Neutrophil (primary cell): ENCODE results near the gene NTNG1.

Experiments
- H3K27ac ChIP-seq: fragments of 200-600 bp; sonication (generic); 2 replicates; pipeline ENCODE4 v1.5.1; 2016; ENCODE audit warnings: mild to moderate bottlenecking, moderate library complexity
- H3K27me3 ChIP-seq: fragments of 200-600 bp; sonication (generic); 2 replicates; pipeline ENCODE4 v1.6.0; 2016; ENCODE audit warnings: mild to moderate bottlenecking
- H3K36me3 ChIP-seq: fragments of 200-600 bp; sonication (generic); 2 replicates; pipeline ENCODE4 v1.5.1; 2017
- H3K4me1 ChIP-seq, 2 experiments: fragments of 200-600 bp in 1 of 2; sonication (generic) in 1 of 2; 1 replicate in 1 of 2; 2 replicates in 1 of 2; pipeline versions ENCODE4 v1.5.1 to v1.6.1; 2013 to 2016; ENCODE audit warnings: low read depth in 1 of 2, low read length in 1 of 2, mild to moderate bottlenecking in 1 of 2, moderate library complexity in 1 of 2; ENCODE audit not compliant: control insufficient read depth in 1 of 2, insufficient read depth in 1 of 2
- H3K4me3 ChIP-seq, 2 experiments: fragments of 200-600 bp in 1 of 2; sonication (generic) in 1 of 2; 1 replicate in 1 of 2; 2 replicates in 1 of 2; pipeline ENCODE4 v1.5.1; 2013 to 2016; ENCODE audit warnings: low read depth in 1 of 2, low read length in 1 of 2, mild to moderate bottlenecking in 1 of 2, moderate library complexity in 1 of 2
- H3K9me3 ChIP-seq: fragments of 200-600 bp; sonication (generic); 2 replicates; pipeline ENCODE4 v1.5.1; 2016
- TF ChIP-seq, protein P1 (sequence below): fragments of 200-600 bp; sonication (generic); IDR thresholded peaks from 2 replicates; pipeline ENCODE4 v1.5.1; 2016; ENCODE audit warnings: antibody characterized with exemption

NTNG1 gene

DNA sequence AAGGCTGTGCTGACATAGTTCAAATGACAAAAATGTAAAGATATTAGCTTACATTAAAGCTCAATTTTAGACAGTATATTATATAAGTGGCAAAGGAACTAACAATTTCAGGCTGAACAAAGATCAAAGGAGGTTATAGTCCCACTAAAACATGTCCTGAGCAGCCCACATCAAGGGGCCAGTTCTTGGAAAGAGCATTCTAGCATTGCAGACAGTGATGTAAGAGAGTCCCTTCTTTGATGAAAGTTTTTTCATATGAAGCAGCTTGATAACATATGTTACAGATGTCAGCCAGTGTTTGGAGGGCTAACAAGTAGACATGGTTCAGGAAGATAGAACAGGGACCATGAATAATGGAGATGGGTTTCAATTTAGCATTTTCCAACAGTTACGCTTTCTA is 301.7 kb downstream of the NTNG1 start:
- TF ChIP-seq, protein P1, sequence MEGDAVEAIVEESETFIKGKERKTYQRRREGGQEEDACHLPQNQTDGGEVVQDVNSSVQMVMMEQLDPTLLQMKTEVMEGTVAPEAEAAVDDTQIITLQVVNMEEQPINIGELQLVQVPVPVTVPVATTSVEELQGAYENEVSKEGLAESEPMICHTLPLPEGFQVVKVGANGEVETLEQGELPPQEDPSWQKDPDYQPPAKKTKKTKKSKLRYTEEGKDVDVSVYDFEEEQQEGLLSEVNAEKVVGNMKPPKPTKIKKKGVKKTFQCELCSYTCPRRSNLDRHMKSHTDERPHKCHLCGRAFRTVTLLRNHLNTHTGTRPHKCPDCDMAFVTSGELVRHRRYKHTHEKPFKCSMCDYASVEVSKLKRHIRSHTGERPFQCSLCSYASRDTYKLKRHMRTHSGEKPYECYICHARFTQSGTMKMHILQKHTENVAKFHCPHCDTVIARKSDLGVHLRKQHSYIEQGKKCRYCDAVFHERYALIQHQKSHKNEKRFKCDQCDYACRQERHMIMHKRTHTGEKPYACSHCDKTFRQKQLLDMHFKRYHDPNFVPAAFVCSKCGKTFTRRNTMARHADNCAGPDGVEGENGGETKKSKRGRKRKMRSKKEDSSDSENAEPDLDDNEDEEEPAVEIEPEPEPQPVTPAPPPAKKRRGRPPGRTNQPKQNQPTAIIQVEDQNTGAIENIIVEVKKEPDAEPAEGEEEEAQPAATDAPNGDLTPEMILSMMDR, result no peak
- H3K27ac ChIP-seq, result no peak overlapping the region
- H3K27me3 ChIP-seq, result no peaks in the 10 kb centered on the region
- no peak overlapping the region for H3K4me3 ChIP-seq
- no peaks in the 10 kb centered on the region for H3K9me3 ChIP-seq
- H3K36me3 ChIP-seq, result no peaks in the 10 kb centered on the region
- no peaks in the 10 kb centered on the region for H3K4me1 ChIP-seq

DNA sequence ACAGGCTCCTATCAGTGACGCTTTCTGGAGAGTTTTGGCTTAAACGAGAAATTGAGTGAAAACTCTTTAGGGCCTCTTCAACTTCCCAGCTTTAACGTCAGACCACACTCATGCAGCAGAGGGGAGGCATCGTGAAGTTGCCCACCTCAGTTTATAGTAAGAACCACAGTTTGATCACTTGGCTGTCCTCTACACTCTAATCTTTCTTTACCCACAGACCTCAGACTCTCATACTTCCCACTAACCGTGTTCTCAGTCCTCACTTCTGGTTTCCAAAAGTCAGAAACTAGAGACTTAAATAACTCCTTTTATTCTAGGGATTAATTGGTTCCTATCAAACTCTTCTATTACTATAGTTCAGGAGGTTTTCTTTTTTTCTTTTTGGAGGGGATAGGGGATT is 302.2 kb downstream of the NTNG1 start:
- Histone ChIP-seq H3K4me1 (no peaks in the 10 kb centered on the region), H3K36me3 (no peaks in the 10 kb centered on the region), H3K4me3 (no peak overlapping the region), H3K9me3 (no peaks in the 10 kb centered on the region), H3K27ac (no peak overlapping the region), H3K27me3 (no peaks in the 10 kb centered on the region)
- TF ChIP-seq, protein P1, result no peak

DNA sequence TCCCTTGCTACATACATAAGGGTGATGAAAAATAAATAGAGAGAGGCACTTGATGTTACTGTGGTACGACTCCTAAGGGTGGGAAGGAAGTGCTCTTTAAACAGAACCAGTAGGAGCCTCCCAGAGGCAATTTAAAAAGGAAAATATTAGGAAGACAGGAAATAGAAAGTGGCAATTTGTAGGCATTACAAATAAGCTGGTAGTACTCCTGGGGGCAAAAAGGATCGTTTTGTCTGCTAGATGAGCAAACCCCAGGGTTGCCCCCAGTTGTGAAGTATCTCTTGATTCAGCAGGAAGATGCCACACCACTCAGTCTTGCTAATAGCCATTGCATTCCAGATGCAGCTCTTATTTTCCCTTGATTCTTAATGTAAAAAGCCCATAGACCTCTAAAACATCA is 303.0 kb downstream of the NTNG1 start:
- TF ChIP-seq, protein P1, result no peak
- H3K4me3 ChIP-seq, result no peak overlapping the region
- H3K9me3 ChIP-seq, result no peaks in the 10 kb centered on the region
- no peaks in the 10 kb centered on the region for H3K4me1 ChIP-seq
- H3K36me3 ChIP-seq, result no peaks in the 10 kb centered on the region
- H3K27me3 ChIP-seq, result no peaks in the 10 kb centered on the region
- H3K27ac ChIP-seq, result no peak overlapping the region

DNA sequence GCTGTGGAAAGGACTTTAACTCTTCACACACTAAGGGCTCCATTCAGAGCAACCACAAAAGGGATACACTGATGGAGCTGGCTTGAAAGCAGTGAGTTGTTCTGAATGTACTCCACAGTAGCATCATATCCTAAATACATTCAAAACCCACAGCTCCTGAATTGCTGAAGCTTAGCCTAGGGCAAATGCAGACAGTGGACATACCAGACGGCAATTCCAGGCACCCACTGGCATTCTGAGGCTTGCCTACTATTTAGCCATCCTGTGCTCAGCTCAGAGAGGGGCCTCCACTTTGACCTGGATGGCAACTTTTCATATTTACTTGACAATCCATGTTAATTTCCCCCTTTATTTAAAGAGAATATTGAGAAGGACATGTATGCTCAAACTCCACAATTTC is 303.5 kb downstream of the NTNG1 start:
- Histone ChIP-seq H3K4me3 (no peak overlapping the region), H3K4me1 (no peaks in the 10 kb centered on the region), H3K36me3 (no peaks in the 10 kb centered on the region), H3K27me3 (no peaks in the 10 kb centered on the region), H3K27ac (no peak overlapping the region), H3K9me3 (no peaks in the 10 kb centered on the region)
- TF ChIP-seq, protein P1, result no peak

DNA sequence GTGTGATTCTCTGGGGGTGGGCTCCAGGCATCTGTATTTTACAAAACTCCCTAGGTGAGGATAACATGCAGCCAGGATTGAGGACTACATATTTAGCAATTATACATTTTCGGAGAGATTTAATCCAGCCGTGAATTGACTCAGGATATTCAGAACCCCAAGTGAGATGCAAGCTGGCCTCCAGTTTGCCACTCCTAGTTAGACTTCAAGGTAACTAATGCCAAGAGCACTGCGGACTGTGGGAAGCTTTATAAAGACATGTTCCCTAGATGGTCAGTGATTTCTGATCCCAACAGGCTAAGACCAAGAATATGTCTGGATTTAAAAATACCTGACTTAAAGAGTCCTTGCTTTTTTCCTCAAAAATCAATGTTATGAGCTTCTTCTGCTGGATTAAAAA is 308.5 kb downstream of the NTNG1 start:
- TF ChIP-seq, protein P1, result no peak
- Histone ChIP-seq H3K4me1 (no peaks in the 10 kb centered on the region), H3K27ac (no peak overlapping the region), H3K27me3 (no peaks in the 10 kb centered on the region), H3K9me3 (no peaks in the 10 kb centered on the region), H3K4me3 (no peak overlapping the region), H3K36me3 (no peaks in the 10 kb centered on the region)
